Measurements from ENCODE around the gene RPL9. TPM values are rescaled to one million over a fixed set of nuclear protein-coding genes. Genes with fewer than 3 reads are reported as not detected.
A peak's percentile ranks its signal among the peaks of the same experiment; 100 is the strongest.

RPL9 gene
- total RNA-seq, 3 donors from 2014 or later (not counting 1 experiment from before 2014, with no cell fraction given): 848 to 1,179 (median 853) TPM

DNA sequence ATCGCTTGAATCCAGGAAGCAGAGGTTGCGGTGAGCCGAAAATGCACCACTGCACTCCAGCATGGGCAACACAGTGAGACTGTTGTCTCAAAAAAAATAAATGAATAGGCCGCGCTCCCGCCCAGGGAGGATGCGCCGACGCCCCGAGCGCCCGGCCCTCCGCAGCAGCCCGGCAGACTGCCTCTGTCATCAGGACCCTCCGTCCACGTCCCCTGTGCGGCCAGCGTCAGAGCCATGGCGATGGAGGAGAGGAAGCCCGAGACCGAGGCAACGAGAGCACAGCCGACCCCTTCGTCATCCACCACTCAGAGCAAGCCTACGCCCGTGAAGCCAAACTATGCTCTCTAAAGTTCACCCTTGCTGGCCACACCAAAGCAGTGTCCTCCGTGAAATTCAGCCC is 21.5 kb upstream of the RPL9 start:
- no peak overlapping the region for H3K4me3 ChIP-seq (ENCODE audit: low read length)
- no peaks in the 10 kb centered on the region for H3K4me1 ChIP-seq (ENCODE audit: control insufficient read depth, insufficient read depth, low read length)
- DNase-seq: no peak
- H3K36me3 Mint-ChIP-seq: no peaks in the 10 kb centered on the region
- H3K9me3 Mint-ChIP-seq: no peaks in the 10 kb centered on the region
- H3K36me3 ChIP-seq (ENCODE audit: control insufficient read depth, insufficient read depth, low read length): peaks cover 9% of the 10 kb centered on the region
- TF ChIP-seq, protein P1, sequence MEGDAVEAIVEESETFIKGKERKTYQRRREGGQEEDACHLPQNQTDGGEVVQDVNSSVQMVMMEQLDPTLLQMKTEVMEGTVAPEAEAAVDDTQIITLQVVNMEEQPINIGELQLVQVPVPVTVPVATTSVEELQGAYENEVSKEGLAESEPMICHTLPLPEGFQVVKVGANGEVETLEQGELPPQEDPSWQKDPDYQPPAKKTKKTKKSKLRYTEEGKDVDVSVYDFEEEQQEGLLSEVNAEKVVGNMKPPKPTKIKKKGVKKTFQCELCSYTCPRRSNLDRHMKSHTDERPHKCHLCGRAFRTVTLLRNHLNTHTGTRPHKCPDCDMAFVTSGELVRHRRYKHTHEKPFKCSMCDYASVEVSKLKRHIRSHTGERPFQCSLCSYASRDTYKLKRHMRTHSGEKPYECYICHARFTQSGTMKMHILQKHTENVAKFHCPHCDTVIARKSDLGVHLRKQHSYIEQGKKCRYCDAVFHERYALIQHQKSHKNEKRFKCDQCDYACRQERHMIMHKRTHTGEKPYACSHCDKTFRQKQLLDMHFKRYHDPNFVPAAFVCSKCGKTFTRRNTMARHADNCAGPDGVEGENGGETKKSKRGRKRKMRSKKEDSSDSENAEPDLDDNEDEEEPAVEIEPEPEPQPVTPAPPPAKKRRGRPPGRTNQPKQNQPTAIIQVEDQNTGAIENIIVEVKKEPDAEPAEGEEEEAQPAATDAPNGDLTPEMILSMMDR (IDR thresholded peaks at IDR 0.05): no peak
- no peak overlapping the region for H3K27ac ChIP-seq (ENCODE audit: low read length)
- no peaks in the 10 kb centered on the region for H3K27me3 ChIP-seq (ENCODE audit: control insufficient read depth, insufficient read depth, low read length)
- 98% methylated on average over 27 of the region's 27 CpGs for WGBS (ENCODE audit: insufficient coverage)
- H3K4me1 Mint-ChIP-seq: no peaks in the 10 kb centered on the region
- intact Hi-C loops (cut with micrococcal nuclease): no loop called here
- H3K27me3 Mint-ChIP-seq (ENCODE audit: low read depth in 2 of 2): no peaks in the 10 kb centered on the region
- no peaks in the 10 kb centered on the region for H3K9me3 ChIP-seq (ENCODE audit: control insufficient read depth, insufficient read depth, low read length)
- no peak for ATAC-seq
- H3K4me3 Mint-ChIP-seq: no peak overlapping the region
- H3K27ac Mint-ChIP-seq: no peak overlapping the region

DNA sequence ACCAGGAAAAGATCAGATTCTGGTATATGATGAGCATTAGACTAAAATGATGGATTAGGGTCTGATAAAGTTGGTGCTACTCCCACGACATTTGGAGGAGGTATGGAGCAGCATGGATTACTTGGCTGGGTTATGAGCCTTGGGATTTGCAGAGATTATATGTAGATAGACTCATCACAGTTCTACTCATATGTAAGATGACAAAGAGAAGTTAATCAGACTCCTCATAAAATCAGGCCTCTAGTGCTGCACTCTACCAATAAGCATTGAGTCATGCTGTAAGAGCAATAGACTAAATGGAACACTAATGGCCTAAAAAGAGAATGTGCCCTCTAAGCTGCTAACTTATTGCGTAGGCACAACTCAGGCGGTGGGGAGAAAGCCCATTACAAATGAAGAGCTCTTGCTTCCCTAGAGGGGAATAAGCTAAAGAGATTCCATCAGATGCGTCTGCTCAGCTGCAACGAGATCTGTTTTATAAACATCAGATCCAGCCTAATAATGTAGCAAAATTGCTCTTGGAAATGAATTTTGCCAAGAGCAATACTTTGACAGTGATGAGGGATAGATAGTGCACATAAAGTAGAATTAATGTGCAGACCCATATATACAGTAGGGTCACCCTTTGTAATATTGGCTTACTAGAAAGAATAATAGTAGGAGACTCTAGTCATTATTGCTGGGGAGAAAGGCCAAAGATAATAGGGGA is 17.6 kb upstream of the RPL9 start:
- Mint-ChIP-seq H3K27ac (peak overlapping the region in 1 of 2 donors; percentile 11), H3K9me3 (no peaks in the 10 kb centered on the region), H3K4me1 (no peaks in the 10 kb centered on the region), H3K27me3 (ENCODE audit: low read depth in 2 of 2) (no peaks in the 10 kb centered on the region), H3K4me3 (no peak overlapping the region), H3K36me3 (no peaks in the 10 kb centered on the region)
- intact Hi-C loops (cut with micrococcal nuclease): no loop called here
- Histone ChIP-seq H3K4me3 (ENCODE audit: low read length) (no peak overlapping the region), H3K36me3 (ENCODE audit: control insufficient read depth, insufficient read depth, low read length) (peaks cover 17% of the 10 kb centered on the region), H3K27me3 (ENCODE audit: control insufficient read depth, insufficient read depth, low read length) (no peaks in the 10 kb centered on the region), H3K9me3 (ENCODE audit: control insufficient read depth, insufficient read depth, low read length) (no peaks in the 10 kb centered on the region), H3K4me1 (ENCODE audit: control insufficient read depth, insufficient read depth, low read length) (no peaks in the 10 kb centered on the region), H3K27ac (ENCODE audit: low read length) (no peak overlapping the region)
- WGBS (ENCODE audit: insufficient coverage): 100% methylated on average over 5 of the region's 5 CpGs
- ATAC-seq (no peak), DNase-seq (no peak)
- TF ChIP-seq, protein P1 (IDR thresholded peaks at IDR 0.05): no peak

DNA sequence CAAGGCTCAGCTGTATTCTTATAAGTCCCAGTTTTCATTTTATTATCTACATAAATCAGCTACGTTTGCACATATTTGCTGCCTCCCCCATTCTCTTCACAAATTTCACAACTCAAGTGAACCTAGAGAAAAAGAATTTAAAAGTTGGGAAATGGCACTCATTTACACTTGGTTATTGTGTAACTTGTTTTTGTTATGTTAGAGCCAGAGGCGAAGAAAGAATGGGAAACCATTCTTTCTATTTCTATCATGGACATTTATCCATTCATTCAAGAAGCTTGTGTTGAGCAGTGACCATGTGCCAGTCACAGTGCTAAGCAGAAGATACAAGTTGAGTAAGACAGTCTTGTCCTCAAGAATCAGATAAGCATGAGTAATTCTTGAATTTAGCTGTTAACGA is 13.7 kb upstream of the RPL9 start:
- H3K4me3 ChIP-seq (ENCODE audit: low read length): no peak overlapping the region
- H3K4me1 ChIP-seq (ENCODE audit: control insufficient read depth, insufficient read depth, low read length): no peaks in the 10 kb centered on the region
- WGBS (ENCODE audit: insufficient coverage): 100% methylated on average over 1 of the region's 3 CpGs
- no peaks in the 10 kb centered on the region for H3K9me3 ChIP-seq (ENCODE audit: control insufficient read depth, insufficient read depth, low read length)
- TF ChIP-seq, protein P1 (IDR thresholded peaks at IDR 0.05): no peak
- Mint-ChIP-seq H3K9me3 (no peaks in the 10 kb centered on the region), H3K27me3 (ENCODE audit: low read depth in 2 of 2) (no peaks in the 10 kb centered on the region), H3K36me3 (no peaks in the 10 kb centered on the region), H3K27ac (no peak overlapping the region), H3K4me3 (no peak overlapping the region), H3K4me1 (no peaks in the 10 kb centered on the region)
- ATAC-seq (no peak), DNase-seq (no peak)
- H3K27me3 ChIP-seq (ENCODE audit: control insufficient read depth, insufficient read depth, low read length): no peaks in the 10 kb centered on the region
- intact Hi-C loops (cut with micrococcal nuclease): no loop called here
- no peak overlapping the region for H3K27ac ChIP-seq (ENCODE audit: low read length)
- peaks cover 22% of the 10 kb centered on the region for H3K36me3 ChIP-seq (ENCODE audit: control insufficient read depth, insufficient read depth, low read length)

DNA sequence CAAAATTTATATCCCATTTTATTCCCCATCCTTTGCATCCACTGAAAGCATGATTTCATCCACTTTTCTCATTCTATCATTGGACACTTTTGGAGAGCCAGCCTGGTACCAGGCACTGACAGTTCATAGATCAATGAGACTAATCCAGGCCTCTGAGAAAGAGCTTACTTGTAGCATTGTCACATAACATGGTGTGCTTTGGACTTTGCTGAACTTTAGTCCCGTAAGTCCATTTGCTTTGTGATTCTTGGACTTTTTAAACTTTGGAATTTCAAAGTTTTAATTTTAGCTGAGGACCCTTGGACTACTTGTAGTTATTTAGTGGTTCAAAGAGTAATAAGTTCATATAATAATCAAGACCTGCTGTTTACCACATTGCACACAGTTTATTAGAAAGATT is 11.7 kb upstream of the RPL9 start:
- H3K4me3 Mint-ChIP-seq: no peak overlapping the region
- no peaks in the 10 kb centered on the region for H3K27me3 Mint-ChIP-seq (ENCODE audit: low read depth in 2 of 2)
- Histone ChIP-seq H3K36me3 (ENCODE audit: control insufficient read depth, insufficient read depth, low read length) (peaks cover 21% of the 10 kb centered on the region), H3K27me3 (ENCODE audit: control insufficient read depth, insufficient read depth, low read length) (no peaks in the 10 kb centered on the region), H3K4me3 (ENCODE audit: low read length) (no peak overlapping the region), H3K4me1 (ENCODE audit: control insufficient read depth, insufficient read depth, low read length) (no peaks in the 10 kb centered on the region), H3K9me3 (ENCODE audit: control insufficient read depth, insufficient read depth, low read length) (no peaks in the 10 kb centered on the region), H3K27ac (ENCODE audit: low read length) (no peak overlapping the region)
- no peaks in the 10 kb centered on the region for H3K4me1 Mint-ChIP-seq
- intact Hi-C loops (cut with micrococcal nuclease): no loop called here
- TF ChIP-seq, protein P1 (IDR thresholded peaks at IDR 0.05): no peak
- no peak for DNase-seq
- no peak for ATAC-seq
- WGBS (ENCODE audit: insufficient coverage): 94% methylated on average over 1 of the region's 1 CpG
- no peaks in the 10 kb centered on the region for H3K9me3 Mint-ChIP-seq
- no peaks in the 10 kb centered on the region for H3K36me3 Mint-ChIP-seq
- H3K27ac Mint-ChIP-seq: no peak overlapping the region
